Natural killer cell treated with Interleukin-12 subunit alpha and Interleukin-12 subunit beta and Interleukin-15 and Interleukin-18, amount 100 ng/mL, for 72 hours (primary cell): ENCODE data around the gene COLEC11. TPM values are rescaled to one million over a fixed set of nuclear protein-coding genes. Genes with fewer than 3 reads are reported as not detected.
A peak's percentile ranks its signal among the peaks of the same experiment; 100 is the strongest.
"Not testable (repeated sequence)": the region's sequence is repeated elsewhere in the genome, so short reads cannot be mapped to it uniquely, and the experiment has no call there.

Experiments
- ATAC-seq, 2 donors: fragments of 150-1000 bp; cut with Tn5 transposase in 1 of 2; sonication (Bioruptor Pico), chemical (Tn5 transposase) in 1 of 2; 2 replicates each; pipeline ENCODE4 v1.10.0; 2021
- DNase-seq: peaks from one replicate; pipeline ENCODE4 v3.0.0; 2022; ENCODE audit warnings: low spot score
- H3K27ac Mint-ChIP-seq, 2 donors: 1 replicate in 1 of 2; 2 replicates in 1 of 2; pipeline ENCODE4 v1.8.0; 2022; ENCODE audit warnings: mixed read lengths in 2 of 2, mild to moderate bottlenecking in 1 of 2, moderate library complexity in 1 of 2
- H3K27me3 Mint-ChIP-seq, 2 donors: 1 replicate in 1 of 2; 2 replicates in 1 of 2; pipeline ENCODE4 v1.8.0; 2022; ENCODE audit warnings: mixed read lengths in 2 of 2
- H3K36me3 Mint-ChIP-seq: one replicate; pipeline ENCODE4 v1.8.0; 2022; ENCODE audit warnings: mixed read lengths
- H3K4me1 Mint-ChIP-seq, 2 donors: 1 replicate in 1 of 2; 2 replicates in 1 of 2; pipeline ENCODE4 v1.8.0; 2022; ENCODE audit warnings: low read depth in 2 of 2, mixed read lengths in 2 of 2, mild to moderate bottlenecking in 1 of 2
- H3K4me3 Mint-ChIP-seq: one replicate; pipeline ENCODE4 v1.8.0; 2022; ENCODE audit warnings: mixed read lengths
- H3K9me3 Mint-ChIP-seq: 2 replicates; pipeline ENCODE4 v1.8.0; 2022; ENCODE audit warnings: mixed read lengths
- total RNA-seq, 2 donors: library from RNA; stranded (reverse); gene quantifications; one replicate each; pipeline ENCODE4 v1.2.3, GENCODE V29; 2022

COLEC11 gene
- total RNA-seq, 2 donors from 2014 or later = 0.48 TPM; not detected in 1

- Mint-ChIP-seq H3K9me3 (no peaks in the 10 kb centered on the region), H3K27ac (no peak overlapping the region), H3K27me3 (no peaks in the 10 kb centered on the region), H3K36me3 (no peaks in the 10 kb centered on the region), H3K4me3 (no peak overlapping the region), H3K4me1 (peaks cover 0 to 3% of the 10 kb centered on the region in 2 donors)
- DNase-seq = no peak
- peak in 1 of 2 donors; percentile 59 for ATAC-seq
Measured at GRCh38 chr2:3604991-3605961, 10.4 kb downstream of the COLEC11 start.

GRCh38 chr2:3606028-3606369, 11.1 kb downstream of the COLEC11 start:
- Mint-ChIP-seq H3K9me3 (no peaks in the 10 kb centered on the region), H3K4me1 (peaks cover 0 to 3% of the 10 kb centered on the region in 2 donors), H3K4me3 (no peak overlapping the region), H3K36me3 (no peaks in the 10 kb centered on the region), H3K27me3 (peaks cover 0 to under 1% of the 10 kb centered on the region in 2 donors), H3K27ac (no peak overlapping the region)
- ATAC-seq = no peak
- no peak for DNase-seq

- ATAC-seq (no peak), DNase-seq (no peak)
- Mint-ChIP-seq H3K27ac (no peak overlapping the region), H3K27me3 (peaks cover 0 to 6% of the 10 kb centered on the region in 2 donors), H3K9me3 (no peaks in the 10 kb centered on the region), H3K36me3 (no peaks in the 10 kb centered on the region), H3K4me1 (peaks cover 0 to 3% of the 10 kb centered on the region in 2 donors), H3K4me3 (no peak overlapping the region)
Measured at GRCh38 chr2:3606370-3607201, 11.7 kb downstream of the COLEC11 start.

GRCh38 chr2:3608373-3609278, 13.7 kb downstream of the COLEC11 start:
- Mint-ChIP-seq H3K9me3 (no peaks in the 10 kb centered on the region), H3K36me3 (no peaks in the 10 kb centered on the region), H3K4me1 (peaks cover 0 to 3% of the 10 kb centered on the region in 2 donors), H3K4me3 (no peak overlapping the region), H3K27me3 (peaks cover 0 to 7% of the 10 kb centered on the region in 2 donors), H3K27ac (no peak overlapping the region)
- ATAC-seq (no peak), DNase-seq (no peak)

- not testable (repeated sequence) for DNase-seq
Measured at GRCh38 chr2:3609279-3609673, 14.4 kb downstream of the COLEC11 start.

GRCh38 chr2:3610415-3610814, 15.5 kb downstream of the COLEC11 start:
- H3K9me3 Mint-ChIP-seq = no peaks in the 10 kb centered on the region
- H3K36me3 Mint-ChIP-seq = no peaks in the 10 kb centered on the region
- no peaks in the 10 kb centered on the region for H3K4me1 Mint-ChIP-seq
- no peak overlapping the region for H3K4me3 Mint-ChIP-seq
- DNase-seq = no peak
- ATAC-seq = no peak
- peaks cover 0 to 7% of the 10 kb centered on the region in 2 donors for H3K27me3 Mint-ChIP-seq
- H3K27ac Mint-ChIP-seq = no peak overlapping the region

More at GRCh38 chr2:3609279-3609673, 14.4 kb downstream of the COLEC11 start:
- H3K27me3 Mint-ChIP-seq, H3K27ac Mint-ChIP-seq, H3K4me3 Mint-ChIP-seq, H3K36me3 Mint-ChIP-seq, H3K4me1 Mint-ChIP-seq, H3K9me3 Mint-ChIP-seq, ATAC-seq: not testable (repeated sequence)

- ATAC-seq (no peak), DNase-seq (no peak)
- H3K9me3 Mint-ChIP-seq = no peaks in the 10 kb centered on the region
- H3K27me3 Mint-ChIP-seq = peaks cover 0 to 7% of the 10 kb centered on the region in 2 donors
- H3K4me1 Mint-ChIP-seq = no peaks in the 10 kb centered on the region
- no peaks in the 10 kb centered on the region for H3K36me3 Mint-ChIP-seq
- H3K27ac Mint-ChIP-seq = no peak overlapping the region
- H3K4me3 Mint-ChIP-seq = no peak overlapping the region
Measured at GRCh38 chr2:3610881-3611505, 16.1 kb downstream of the COLEC11 start.

GRCh38 chr2:3611589-3611988, 16.7 kb downstream of the COLEC11 start:
- Mint-ChIP-seq H3K9me3 (no peaks in the 10 kb centered on the region), H3K4me3 (no peak overlapping the region), H3K27ac (no peak overlapping the region), H3K36me3 (no peaks in the 10 kb centered on the region), H3K27me3 (peaks cover 0 to 7% of the 10 kb centered on the region in 2 donors), H3K4me1 (no peaks in the 10 kb centered on the region)
- ATAC-seq (no peak), DNase-seq (no peak)

GRCh38 chr2:3612639-3613523, 18.0 kb downstream of the COLEC11 start:
- Mint-ChIP-seq H3K36me3 (no peaks in the 10 kb centered on the region), H3K27me3 (peaks cover 0 to 7% of the 10 kb centered on the region in 2 donors), H3K27ac (no peak overlapping the region), H3K4me1 (no peaks in the 10 kb centered on the region), H3K9me3 (no peaks in the 10 kb centered on the region), H3K4me3 (no peak overlapping the region)
- DNase-seq (no peak), ATAC-seq (peak in 1 of 2 donors; percentile 24)

- no peak overlapping the region for H3K27ac Mint-ChIP-seq
- DNase-seq (no peak), ATAC-seq (no peak)
- H3K27me3 Mint-ChIP-seq = peaks cover 0 to 7% of the 10 kb centered on the region in 2 donors
- no peaks in the 10 kb centered on the region for H3K36me3 Mint-ChIP-seq
- no peaks in the 10 kb centered on the region for H3K4me1 Mint-ChIP-seq
- no peak overlapping the region for H3K4me3 Mint-ChIP-seq
- no peaks in the 10 kb centered on the region for H3K9me3 Mint-ChIP-seq
Measured at GRCh38 chr2:3613524-3613905, 18.6 kb downstream of the COLEC11 start.

GRCh38 chr2:3614743-3615142, 19.8 kb downstream of the COLEC11 start:
- not testable (repeated sequence) for H3K9me3 Mint-ChIP-seq, H3K36me3 Mint-ChIP-seq, H3K4me1 Mint-ChIP-seq, H3K4me3 Mint-ChIP-seq, H3K27ac Mint-ChIP-seq, ATAC-seq, DNase-seq
- peaks cover 0 to 14% of the 10 kb centered on the region in 2 donors for H3K27me3 Mint-ChIP-seq

- not testable (repeated sequence) for H3K9me3 Mint-ChIP-seq, H3K4me3 Mint-ChIP-seq, ATAC-seq, H3K27ac Mint-ChIP-seq, DNase-seq, H3K36me3 Mint-ChIP-seq, H3K4me1 Mint-ChIP-seq
- H3K27me3 Mint-ChIP-seq = peaks cover under 1 to 21% of the 10 kb centered on the region in 2 donors
Measured at GRCh38 chr2:3615541-3616200, 20.8 kb downstream of the COLEC11 start.
